GM12878 (cell line): ENCODE results near the gene ERVK3-1. TPM values are rescaled to one million over a fixed set of nuclear protein-coding genes. Genes with fewer than 3 reads are reported as not detected.

Source experiments
- ATAC-seq: fragments of 200-7000 bp; cut with Tn5 transposase; 3 replicates; pipeline ENCODE4 v1.9.1; 2020; ENCODE audit warnings: mild to moderate bottlenecking, moderate library complexity
- BruUV-seq: library from RNA; stranded (reverse); fragments of 400-500 nt; replicated peaks from 2 replicates; lab custom pipeline; 2021; lab: Mats Ljungman, UMichigan
- CTCF ChIA-PET: fragments of 300-600 bp; sonication (Branson Sonifier 250); formaldehyde crosslinking; extraction: SDS; loops from one replicate; lab custom pipeline; 2021; ENCODE audit warnings: inconsistent platforms; lab: Yijun Ruan, JAX
- POLR2A ChIA-PET: fragments of 350-600 bp; formaldehyde crosslinking; extraction: SDS; loops from one replicate; lab custom pipeline; 2021; ENCODE audit warnings: inconsistent platforms; lab: Charles Lee
- RAD21 ChIA-PET: fragments of 300-600 bp; sonication (Branson Sonifier 250); formaldehyde crosslinking; loops from one replicate; lab custom pipeline; 2023; ENCODE audit warnings: antibody characterized with exemption; ENCODE audit not compliant: unreplicated experiment; lab: Charles Lee
- SMC1A ChIA-PET: fragments of 300-600 bp; sonication (Branson Sonifier 250); formaldehyde crosslinking; loops from one replicate; lab custom pipeline; 2023; ENCODE audit not compliant: unreplicated experiment, uncharacterized antibody; lab: Charles Lee
- DNase-seq: peaks from one replicate; pipeline ENCODE4 v3.0.0-alpha.2; 2011; ENCODE audit warnings: low read depth, low spot score
- FAIRE-seq: peaks from 3 replicates; lab custom pipeline; 2011; peaks lifted over from hg19 to GRCh38; lab: Jason Lieb, UNC
- H2AFZ ChIP-seq: 2 replicates; pipeline ENCODE4 v1.6.0; 2011; ENCODE audit warnings: low read depth, low read length, control low read depth; ENCODE audit not compliant: control insufficient read depth
- H3K27ac ChIP-seq: 2 replicates; pipeline ENCODE4 v1.5.1; 2011; ENCODE audit warnings: control low read depth; ENCODE audit not compliant: control insufficient read depth, insufficient read depth
- H3K27me3 ChIP-seq, 2 experiments: replicated peaks in 1 of 2; 2 replicates each; pipeline versions ENCODE4 v1.6.0 to v1.6.1; 2011; ENCODE audit warnings: low read length in 1 of 2; ENCODE audit not compliant: control insufficient read depth in 2 of 2, insufficient read depth in 2 of 2
- H3K36me3 ChIP-seq, 2 experiments: 2 replicates each; pipeline ENCODE4 v1.5.1; 2011; ENCODE audit warnings: low read length in 1 of 2; ENCODE audit not compliant: control insufficient read depth in 2 of 2, insufficient read depth in 2 of 2
- H3K4me1 ChIP-seq: 2 replicates; pipeline ENCODE4 v1.6.1; 2011; ENCODE audit warnings: mild to moderate bottlenecking, low read length, moderate library complexity, mixed read lengths; ENCODE audit not compliant: control insufficient read depth, insufficient read depth
- H3K4me2 ChIP-seq: 2 replicates; pipeline ENCODE4 v1.6.0; 2011; ENCODE audit warnings: control low read depth; ENCODE audit not compliant: control insufficient read depth, insufficient read depth
- H3K4me3 ChIP-seq: fragments of 200-600 bp; sonication (generic); 2 replicates; pipeline ENCODE4 v1.5.1; 2016
- H3K79me2 ChIP-seq: 2 replicates; pipeline ENCODE4 v1.6.0; 2011; ENCODE audit warnings: low read length; ENCODE audit not compliant: control insufficient read depth, insufficient read depth
- H3K9ac ChIP-seq: 2 replicates; pipeline ENCODE4 v1.8.0; 2011; ENCODE audit warnings: low read length, control low read depth, mixed read lengths; ENCODE audit not compliant: control insufficient read depth, insufficient read depth
- H3K9me3 ChIP-seq: replicated peaks from 3 replicates; pipeline ENCODE4 v1.5.1; 2011; ENCODE audit warnings: mild to moderate bottlenecking, low read length; ENCODE audit not compliant: control insufficient read depth, insufficient read depth
- H4K20me1 ChIP-seq: 2 replicates; pipeline ENCODE4 v1.6.0; 2011; ENCODE audit not compliant: control insufficient read depth, insufficient read depth
- CBX3 ChIP-seq: fragments of 200-600 bp; sonication (generic); IDR thresholded peaks from 2 replicates; pipeline ENCODE4 v1.6.1; 2016; ENCODE audit warnings: low read depth, borderline replicate concordance
- CEBPB ChIP-seq, 2 experiments: fragments of 150-350 bp in 1 of 2; IDR thresholded peaks; 2 replicates each; pipeline ENCODE4 v1.6.1; 2012 to 2014; ENCODE audit warnings: low read depth in 2 of 2, low read length in 2 of 2, borderline replicate concordance in 1 of 2, inconsistent platforms in 1 of 2
- CREB1 ChIP-seq: IDR thresholded peaks from 2 replicates; pipeline ENCODE4 v1.6.1; 2012; ENCODE audit warnings: low read depth, mild to moderate bottlenecking, inconsistent platforms
- FOS ChIP-seq: IDR thresholded peaks from 3 replicates; pipeline ENCODE4 v1.6.1; 2011; ENCODE audit warnings: borderline replicate concordance; ENCODE audit not compliant: insufficient read length; ENCODE audit errors: extremely low read depth
- GATAD2B ChIP-seq: fragments of 450-650 bp; conservative IDR thresholded peaks from 2 replicates; pipeline ENCODE4 v1.6.1; 2017; ENCODE audit warnings: low read depth, mild to moderate bottlenecking, moderate library complexity
- HDAC6 ChIP-seq: fragments of 200-600 bp; sonication (generic); IDR thresholded peaks from one replicate; pipeline ENCODE4 v1.8.0; 2017; ENCODE audit warnings: antibody characterized with exemption; ENCODE audit not compliant: unreplicated experiment
- IKZF2 ChIP-seq, 2 experiments: fragments of 450-650 bp; IDR thresholded peaks; 2 replicates each; pipeline ENCODE4 v1.6.1; 2017; ENCODE audit warnings: mild to moderate bottlenecking in 2 of 2, moderate library complexity in 2 of 2
- MTA2 ChIP-seq: fragments of 450-650 bp; IDR thresholded peaks from 2 replicates; pipeline ENCODE4 v1.6.1; 2016; ENCODE audit warnings: low read depth, mild to moderate bottlenecking, moderate library complexity
- MXI1 ChIP-seq: fragments of 150-350 bp; IDR thresholded peaks from 2 replicates; pipeline ENCODE4 v1.6.1; 2011; ENCODE audit warnings: low read depth, mild to moderate bottlenecking, inconsistent platforms, low read length, improper control_type of control experiment
- NFYB ChIP-seq: IDR thresholded peaks from 2 replicates; pipeline ENCODE4 v1.6.1; 2011; ENCODE audit warnings: low read depth, mild to moderate bottlenecking, low read length, improper control_type of control experiment, moderate library complexity; ENCODE audit not compliant: insufficient read depth
- PAX8 ChIP-seq: fragments of 450-650 bp; IDR thresholded peaks from 2 replicates; pipeline ENCODE4 v1.6.1; 2017; ENCODE audit warnings: mild to moderate bottlenecking, moderate library complexity
- RCOR1 ChIP-seq: conservative IDR thresholded peaks from 2 replicates; pipeline ENCODE4 v1.6.1; 2012; ENCODE audit warnings: low read depth, low read length, improper control_type of control experiment
- RUNX3 ChIP-seq: IDR thresholded peaks from 2 replicates; pipeline ENCODE4 v1.6.1; 2012; ENCODE audit warnings: low read length, inconsistent platforms
- SMC3 ChIP-seq: IDR thresholded peaks from 2 replicates; pipeline ENCODE4 v1.6.1; 2011; ENCODE audit warnings: low read length, improper control_type of control experiment, borderline replicate concordance
- SP1 ChIP-seq: IDR thresholded peaks from one replicate; pipeline ENCODE4 v1.6.1; 2011; ENCODE audit warnings: low read depth, low read length
- SUZ12 ChIP-seq: fragments of 200-600 bp; sonication (generic); IDR thresholded peaks from one replicate; pipeline ENCODE4 v1.6.1; 2018; ENCODE audit warnings: antibody characterized with exemption, mild to moderate bottlenecking; ENCODE audit not compliant: unreplicated experiment
- TCF7 ChIP-seq: IDR thresholded peaks from 2 replicates; pipeline ENCODE4 v1.6.1; 2014; ENCODE audit warnings: antibody characterized with exemption, borderline replicate concordance
- WRNIP1 ChIP-seq: IDR thresholded peaks from 2 replicates; pipeline ENCODE4 v1.6.1; 2011; ENCODE audit warnings: low read depth, low read length, improper control_type of control experiment, borderline replicate concordance
- ZNF24 ChIP-seq: fragments of 450-650 bp; IDR thresholded peaks from 2 replicates; pipeline ENCODE4 v1.6.1; 2017; ENCODE audit warnings: antibody characterized with exemption, mild to moderate bottlenecking
- ZNF384 ChIP-seq: IDR thresholded peaks from 2 replicates; pipeline ENCODE4 v1.6.1; 2012; ENCODE audit warnings: low read depth, mild to moderate bottlenecking, low read length, improper control_type of control experiment, borderline replicate concordance
- ZSCAN29 ChIP-seq: fragments of 450-650 bp; IDR thresholded peaks from 2 replicates; pipeline ENCODE4 v1.6.1; 2017; ENCODE audit warnings: mild to moderate bottlenecking, moderate library complexity
- WGBS: methylation state at CpG from one replicate; pipeline ENCODE4 v1.1.6; 2016; ENCODE audit warnings: low lambda C conversion rate; ENCODE audit not compliant: insufficient replicate concordance, insufficient coverage; ENCODE audit errors: missing lambda C conversion rate; 5-methylcytosine and 5-hydroxymethylcytosine counted together
- in situ Hi-C: fragments of 300-500 bp; cut with MboI; formaldehyde crosslinking; loops from 9 replicates; pipeline ENCODE4 v1.14.3; 2018; ENCODE audit warnings: mixed read lengths
- intact Hi-C: fragments of 100-400 bp; cut with micrococcal nuclease; formaldehyde crosslinking; loops from one replicate; pipeline ENCODE4 v1.14.2; 2022; ENCODE audit not compliant: unreplicated experiment
- polyA plus RNA-seq, 11 experiments: library from polyadenylated mRNA; depleted of rRNA in 4 of 11; unstranded in 6 of 11; stranded (reverse) in 5 of 11; fragments of >200 nt; fragmentation: Nextera tagmentation in 4 of 11; fragmentation: Illumina TruSeq in 1 of 11; extraction: Ambion mirVana in 4 of 11; extraction: Trizol in 1 of 11; gene quantifications; 1 replicate in 1 of 11; 2 replicates in 10 of 11; pipeline versions ENCODE4 v1.2.1 to v1.2.3, GENCODE V29; 2011 to 2016; ENCODE audit warnings: inconsistent platforms in 2 of 11, missing spikeins in 2 of 11, low read depth in 1 of 11
- total RNA-seq, 4 experiments: library from RNA; depleted of rRNA in 3 of 4; stranded (reverse); fragments of >200 nt in 3 of 4; fragmentation: Illumina TruSeq in 1 of 4; extraction: Trizol in 1 of 4; gene quantifications; 2 replicates each; pipeline versions ENCODE4 v1.2.1 to v1.2.3, GENCODE V29; 2013 to 2021
- TF ChIP-seq, protein P1 (sequence below): fragments of 450-650 bp; IDR thresholded peaks from 2 replicates; pipeline ENCODE4 v1.6.1; 2018; ENCODE audit warnings: borderline replicate concordance, mild to moderate bottlenecking; ENCODE audit not compliant: partially characterized antibody

The ERVK3-1 gene
- total and polyA plus RNA-seq, 10 of the 15 experiments (the other 5 are each of a cell fraction or from before 2014, with no cell fraction given) = 59.3 to 172 (median 95.8) TPM

DNA sequence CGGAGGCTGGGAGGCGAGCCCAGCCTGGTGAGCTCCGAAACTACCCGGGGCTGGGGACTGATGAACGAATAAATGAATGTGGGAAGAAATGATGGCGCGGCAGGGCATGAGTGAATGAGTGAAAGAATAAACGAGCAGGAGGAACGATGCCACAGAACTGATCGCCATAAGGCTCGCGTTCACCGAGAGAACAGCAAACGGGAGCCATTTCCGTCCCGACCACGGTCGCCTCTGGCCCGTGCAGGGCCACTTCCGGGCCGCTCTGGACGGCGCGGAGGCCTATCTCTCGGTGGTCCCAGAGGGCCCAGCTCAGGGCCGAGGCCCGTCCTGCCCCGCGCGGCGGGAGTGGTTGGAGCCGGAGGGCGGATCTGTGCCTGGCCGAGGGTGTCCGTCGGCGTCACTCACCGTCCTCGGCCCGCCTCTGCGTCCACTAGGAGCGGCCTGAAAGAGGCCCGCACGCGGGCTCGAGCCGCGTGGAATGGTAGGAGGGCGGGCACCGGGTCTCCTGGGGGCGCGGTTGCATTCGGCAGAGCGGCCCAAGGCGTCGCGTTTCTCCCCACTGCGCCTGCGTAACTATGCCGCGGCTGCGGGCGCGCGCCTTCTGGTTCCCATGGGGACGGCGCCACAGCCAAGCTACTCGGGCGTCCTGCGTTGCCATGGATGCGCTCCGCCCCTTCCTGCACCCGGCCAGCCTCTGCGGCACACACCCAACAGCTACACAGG is 57.3 kb downstream of the ERVK3-1 start, which contains the start of gene ZNF497:
ZNF497 (minus strand) TSS at position 480 of the 723 bp plus-strand sequence. CDS start 5,116 bp downstream, outside the sequence.
- peaks cover 14% of the 10 kb centered on the region for H3K4me1 ChIP-seq
- DNase-seq = peak; percentile 86
- BruUV-seq = TSS peak; percentile 88
- TF ChIP-seq FOS (no peak), CBX3 (no peak), ZNF24 (peak; percentile 91), WRNIP1 (no peak), PAX8 (no peak), TCF7 (no peak), HDAC6 (no peak), IKZF2 (IDR thresholded peaks at IDR 0.05) (no peak), SMC3 (no peak; the same call in 1 of the 2 replicates), ZNF384 (no peak), SUZ12 (no peak), RCOR1 (no peak), GATAD2B (no peak; the same call in 1 of the 2 replicates), MXI1 (peak; percentile 99), CREB1 (0 out of 2 replicates have a peak, but pooled peaks have one; percentile 45), MTA2 (no peak), SP1 (peak; percentile 38), RUNX3 (peak; percentile 58), ZSCAN29 (no peak), CEBPB (IDR thresholded peaks at IDR 0.05; ENCODE audit: borderline replicate concordance in 1 of 2, low read depth in 2 of 2, low read length in 2 of 2) (no peak), NFYB (no peak)
- TF ChIP-seq, protein P1, sequence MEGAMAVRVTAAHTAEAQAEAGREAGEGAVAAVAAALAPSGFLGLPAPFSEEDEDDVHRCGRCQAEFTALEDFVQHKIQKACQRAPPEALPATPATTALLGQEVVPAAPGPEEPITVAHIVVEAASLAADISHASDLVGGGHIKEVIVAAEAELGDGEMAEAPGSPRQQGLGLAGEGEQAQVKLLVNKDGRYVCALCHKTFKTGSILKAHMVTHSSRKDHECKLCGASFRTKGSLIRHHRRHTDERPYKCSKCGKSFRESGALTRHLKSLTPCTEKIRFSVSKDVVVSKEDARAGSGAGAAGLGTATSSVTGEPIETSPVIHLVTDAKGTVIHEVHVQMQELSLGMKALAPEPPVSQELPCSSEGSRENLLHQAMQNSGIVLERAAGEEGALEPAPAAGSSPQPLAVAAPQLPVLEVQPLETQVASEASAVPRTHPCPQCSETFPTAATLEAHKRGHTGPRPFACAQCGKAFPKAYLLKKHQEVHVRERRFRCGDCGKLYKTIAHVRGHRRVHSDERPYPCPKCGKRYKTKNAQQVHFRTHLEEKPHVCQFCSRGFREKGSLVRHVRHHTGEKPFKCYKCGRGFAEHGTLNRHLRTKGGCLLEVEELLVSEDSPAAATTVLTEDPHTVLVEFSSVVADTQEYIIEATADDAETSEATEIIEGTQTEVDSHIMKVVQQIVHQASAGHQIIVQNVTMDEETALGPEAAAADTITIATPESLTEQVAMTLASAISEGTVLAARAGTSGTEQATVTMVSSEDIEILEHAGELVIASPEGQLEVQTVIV = peak; percentile 11

More for the DNA sequence above, 57.3 kb downstream of the ERVK3-1 start, which contains the start of gene ZNF497:
- SMC1A ChIA-PET = interaction anchor here (0.5 to 2.6 kb wide), 12 partner anchors 11 to 790 kb away, joined by 3 to 17 read pairs (median 4); partner anchors contain the start of genes CHMP2A, ZNF544, ZNF837 and ZSCAN22
- POLR2A ChIA-PET = interaction anchor here (0.5 to 3.2 kb wide), 14 partner anchors 11 to 199 kb away, joined by 3 to 37 read pairs (median 5); partner anchors contain the start of genes TRIM28, ZNF446, ZNF837 and ZSCAN22
- peak; percentile 95 for ATAC-seq
- WGBS = under 1% methylated on average over 71 of the region's 74 CpGs
- no peaks in the 10 kb centered on the region for H3K9me3 ChIP-seq
- RAD21 ChIA-PET = interaction anchor here (0.5 to 2.3 kb wide), 17 partner anchors 14 to 157 kb away, joined by 3 to 18 read pairs (median 4); partner anchors contain the start of genes ZBTB45, ZNF324B, ZNF544 and ZNF584
- no peaks in the 10 kb centered on the region for H3K27me3 ChIP-seq
- FAIRE-seq = peak; percentile 97
- H3K4me2 ChIP-seq = peak within 1 kb of the TSS; percentile 85
- peak within 1 kb of the TSS; percentile 86 for H3K27ac ChIP-seq
- no peaks in the 10 kb centered on the region for H3K36me3 ChIP-seq
- H4K20me1 ChIP-seq = no peaks in the 10 kb centered on the region
- peak within 1 kb of the TSS; percentile 79 for H3K4me3 ChIP-seq
- peak within 1 kb of the TSS; percentile 89 for H3K9ac ChIP-seq
- intact Hi-C loops = loop anchor here (1.0 to 2.0 kb wide), 2 partner anchors 18 to 35 kb away; partner anchors contain the start of gene ZNF837
- in situ Hi-C loops = no loop called here
- CTCF ChIA-PET = interaction anchor here (1.0 to 2.2 kb wide), 6 partner anchors 14 to 179 kb away, joined by 4 to 13 read pairs (median 6); partner anchors contain the start of genes ZBTB45, ZNF274 and ZNF837
- no peaks in the 10 kb centered on the region for H3K79me2 ChIP-seq
- H2AFZ ChIP-seq = peak within 1 kb of the TSS; percentile 97
